H1 (cell line): ENCODE data around the gene TTC8. TPM values are rescaled to one million over a fixed set of nuclear protein-coding genes. Genes with fewer than 3 reads are reported as not detected.

Source experiments
- EP300 ChIP-seq, 2 experiments: IDR thresholded peaks; 1 replicate in 1 of 2; 2 replicates in 1 of 2; pipeline ENCODE4 v1.6.1; 2011 to 2012; ENCODE audit warnings: low read depth in 2 of 2, low read length in 2 of 2, mild to moderate bottlenecking in 2 of 2, borderline replicate concordance in 1 of 2, inconsistent platforms in 1 of 2, moderate library complexity in 1 of 2
- SAP30 ChIP-seq: fragments of 300-600 bp; sonication (generic); IDR thresholded peaks from 2 replicates; pipeline ENCODE4 v1.7.1; 2012; ENCODE audit warnings: low read length, moderate library complexity, mild to moderate bottlenecking, inconsistent platforms; ENCODE audit not compliant: insufficient read depth, insufficient replicate concordance
- polyA plus RNA-seq, 7 experiments: library from polyadenylated mRNA; depleted of rRNA in 3 of 7; stranded (reverse) in 5 of 7; unstranded in 2 of 7; fragments of >200 nt in 5 of 7; fragments of 200-250 nt in 2 of 7; gene quantifications; 1 replicate in 5 of 7; 2 replicates in 1 of 7; 4 replicates in 1 of 7; pipeline versions ENCODE4 v1.2.1 to v1.2.3, GENCODE V29; 2011 to 2013; ENCODE audit warnings: missing spikeins in 2 of 7, mixed read lengths in 2 of 7
- total RNA-seq: library from RNA; stranded (reverse); fragmentation: NEBNext Ultra II Directional; extraction: Animal tissue kit (Norgen Biotek cat#: 25700); gene quantifications from 2 replicates; pipeline ENCODE4 v1.2.1, GENCODE V29; 2021

The TTC8 gene
- total and polyA plus RNA-seq, 2 of the 8 experiments (the other 6 are each of a cell fraction or from before 2014, with no cell fraction given) = 13.1 to 13.5 TPM

GRCh38 chr14:88914956-88915355, 90.5 kb downstream of the TTC8 start (continued):
- no peak for TF ChIP-seq EP300 (IDR thresholded peaks at IDR 0.05; ENCODE audit: borderline replicate concordance in 1 of 2, low read depth in 2 of 2, low read length in 2 of 2)
- no peak for TF ChIP-seq SAP30
